OCI-LY7 (cell line): ENCODE data around the gene MYOM3. TPM values are rescaled to one million over a fixed set of nuclear protein-coding genes. Genes with fewer than 3 reads are reported as not detected.

ENCODE experiments used
- BruUV-seq: library from RNA; stranded (reverse); fragments of 400-500 nt; replicated peaks from 2 replicates; lab custom pipeline; 2021; lab: Mats Ljungman, UMichigan
- CTCF ChIA-PET: fragments of 300-600 bp; sonication (Branson Sonifier 250); formaldehyde crosslinking; loops from one replicate; lab custom pipeline; 2022; ENCODE audit warnings: antibody characterized with exemption; ENCODE audit not compliant: unreplicated experiment; lab: Charles Lee
- POLR2A ChIA-PET: fragments of 300-600 bp; sonication (Branson Sonifier 250); formaldehyde crosslinking; loops from one replicate; lab custom pipeline; 2022; ENCODE audit warnings: antibody characterized with exemption; lab: Charles Lee
- DNase-seq: peaks from one replicate; pipeline ENCODE4 v3.0.0-alpha.2; 2015; ENCODE audit warnings: low spot score
- H2AFZ ChIP-seq: fragments of 200-600 bp; sonication (generic), shearing (Covaris generic); 2 replicates; pipeline ENCODE4 v1.6.1; 2014; ENCODE audit warnings: mild to moderate bottlenecking, antibody characterized with exemption, low read length, moderate library complexity
- H3K27ac ChIP-seq: fragments of 200-600 bp; sonication (generic); 2 replicates; pipeline ENCODE4 v1.5.1; 2014; ENCODE audit warnings: mixed run types, low read depth, mild to moderate bottlenecking, moderate library complexity, low read length, inconsistent platforms; ENCODE audit not compliant: poor library complexity, severe bottlenecking
- H3K36me3 ChIP-seq: fragments of 200-600 bp; sonication (generic); 2 replicates; pipeline ENCODE4 v1.6.1; 2014; ENCODE audit warnings: mild to moderate bottlenecking, antibody characterized with exemption, low read length, moderate library complexity, mixed read lengths; ENCODE audit not compliant: insufficient read depth
- H3K4me1 ChIP-seq: fragments of 200-600 bp; sonication (generic); 2 replicates; pipeline ENCODE4 v1.5.1; 2014; ENCODE audit warnings: mild to moderate bottlenecking, low read length; ENCODE audit not compliant: insufficient read depth, poor library complexity, severe bottlenecking
- H3K4me2 ChIP-seq: fragments of 200-600 bp; sonication (generic); 2 replicates; pipeline ENCODE4 v1.6.1; 2014; ENCODE audit warnings: mild to moderate bottlenecking, low read length
- H3K4me3 ChIP-seq: fragments of 200-600 bp; sonication (generic); 2 replicates; pipeline ENCODE4 v1.5.1; 2014; ENCODE audit warnings: mild to moderate bottlenecking, low read depth, low read length; ENCODE audit not compliant: poor library complexity, severe bottlenecking
- H3K79me2 ChIP-seq: fragments of 200-600 bp; sonication (generic); 2 replicates; pipeline ENCODE4 v1.6.1; 2016; ENCODE audit warnings: low read depth, mild to moderate bottlenecking, low read length, moderate library complexity, mixed read lengths; ENCODE audit not compliant: insufficient read depth
- H3K9me2 ChIP-seq: fragments of 200-600 bp; sonication (generic); 2 replicates; pipeline ENCODE4 v1.6.1; 2016; ENCODE audit warnings: mild to moderate bottlenecking, low read length, mixed read lengths; ENCODE audit not compliant: insufficient read depth
- H3K9me3 ChIP-seq: fragments of 200-600 bp; sonication (generic); 2 replicates; pipeline ENCODE4 v1.6.1; 2014; ENCODE audit warnings: mild to moderate bottlenecking, mixed run types, low read length, mixed read lengths
- H4K20me1 ChIP-seq: fragments of 200-600 bp; sonication (generic); 2 replicates; pipeline ENCODE4 v1.6.1; 2014; ENCODE audit warnings: mild to moderate bottlenecking, antibody characterized with exemption, low read length, moderate library complexity, mixed read lengths; ENCODE audit not compliant: insufficient read depth
- CTCF ChIP-seq: fragments of 200-600 bp; sonication (generic); conservative IDR thresholded peaks from 2 replicates; pipeline ENCODE4 v1.5.1; 2014; ENCODE audit warnings: mild to moderate bottlenecking, antibody characterized with exemption, low read length, moderate library complexity, mixed read lengths
- EZH2phosphoT487 ChIP-seq: fragments of 200-600 bp; sonication (generic); IDR thresholded peaks from 2 replicates; pipeline ENCODE4 v1.6.1; 2018; ENCODE audit warnings: low read depth, borderline replicate concordance, mild to moderate bottlenecking, mixed run types, antibody characterized with exemption, low read length, moderate library complexity, mixed read lengths
- intact Hi-C: fragments of 100-400 bp; cut with micrococcal nuclease; formaldehyde crosslinking; loops from one replicate; pipeline ENCODE4 v1.10.0; 2022; ENCODE audit not compliant: unreplicated experiment
- total RNA-seq, 2 experiments: library from RNA; depleted of rRNA in 1 of 2; stranded (reverse); fragments of >200 nt in 1 of 2; shearing (Covaris generic) in 1 of 2; gene quantifications; 2 replicates each; pipeline ENCODE4 v1.2.3, GENCODE V29; 2014 to 2022

MYOM3 gene
- total RNA-seq, 2 experiments from 2014 or later: not detected

DNA sequence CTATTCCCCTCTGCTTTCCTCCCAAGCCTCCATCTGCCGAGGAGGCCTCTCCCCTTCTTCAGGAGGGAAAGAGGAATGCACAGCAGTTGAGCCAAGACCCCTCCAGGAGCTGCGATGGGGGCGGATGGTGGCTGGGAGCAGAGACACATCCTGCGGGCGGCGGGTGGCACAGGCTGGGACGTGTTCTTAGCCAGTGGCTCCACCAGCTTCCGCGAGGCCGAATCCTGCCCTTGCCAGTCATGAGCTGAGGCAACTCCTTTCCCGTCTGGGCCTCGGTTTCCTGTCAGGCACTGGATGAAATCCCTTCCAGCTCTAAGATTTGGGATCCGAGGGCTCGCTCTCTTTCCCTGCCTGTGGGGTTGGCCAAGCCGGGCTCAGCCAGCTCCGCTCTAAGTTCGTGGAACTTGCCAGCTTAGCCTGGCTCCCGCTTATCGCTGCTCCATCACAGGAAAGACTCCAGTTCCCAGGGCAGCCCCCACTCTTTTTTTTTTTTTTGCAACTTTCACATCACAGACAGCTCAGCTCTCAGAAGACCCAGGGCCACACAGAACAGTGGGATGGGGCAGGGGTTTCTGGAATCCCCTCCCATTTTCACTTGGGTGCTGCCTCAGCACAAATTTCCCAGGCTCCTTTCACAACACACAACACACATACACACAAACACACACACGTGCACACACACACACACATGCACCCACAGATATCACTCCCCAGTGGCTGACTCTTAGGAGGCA is 506 bp downstream of the MYOM3 start:
- intact Hi-C loops: no loop called here
- Histone ChIP-seq H3K79me2 (no peaks in the 10 kb centered on the region), H4K20me1 (no peaks in the 10 kb centered on the region), H3K4me2 (no peak overlapping the region), H3K9me2 (no peaks in the 10 kb centered on the region), H2AFZ (no peak overlapping the region), H3K9me3 (no peaks in the 10 kb centered on the region), H3K4me3 (no peak overlapping the region), H3K36me3 (no peaks in the 10 kb centered on the region), H3K27ac (no peak overlapping the region), H3K4me1 (no peaks in the 10 kb centered on the region)
- POLR2A ChIA-PET: interaction anchor here (0.6 kb wide), 1 partner anchor 159 kb away, joined by 3 read pairs; no protein-coding TSS in a partner anchor
- no TSS peak for BruUV-seq
- no peak for DNase-seq
- CTCF ChIA-PET: no interaction called here
- TF ChIP-seq CTCF: no peak
- no peak for TF ChIP-seq EZH2phosphoT487

DNA sequence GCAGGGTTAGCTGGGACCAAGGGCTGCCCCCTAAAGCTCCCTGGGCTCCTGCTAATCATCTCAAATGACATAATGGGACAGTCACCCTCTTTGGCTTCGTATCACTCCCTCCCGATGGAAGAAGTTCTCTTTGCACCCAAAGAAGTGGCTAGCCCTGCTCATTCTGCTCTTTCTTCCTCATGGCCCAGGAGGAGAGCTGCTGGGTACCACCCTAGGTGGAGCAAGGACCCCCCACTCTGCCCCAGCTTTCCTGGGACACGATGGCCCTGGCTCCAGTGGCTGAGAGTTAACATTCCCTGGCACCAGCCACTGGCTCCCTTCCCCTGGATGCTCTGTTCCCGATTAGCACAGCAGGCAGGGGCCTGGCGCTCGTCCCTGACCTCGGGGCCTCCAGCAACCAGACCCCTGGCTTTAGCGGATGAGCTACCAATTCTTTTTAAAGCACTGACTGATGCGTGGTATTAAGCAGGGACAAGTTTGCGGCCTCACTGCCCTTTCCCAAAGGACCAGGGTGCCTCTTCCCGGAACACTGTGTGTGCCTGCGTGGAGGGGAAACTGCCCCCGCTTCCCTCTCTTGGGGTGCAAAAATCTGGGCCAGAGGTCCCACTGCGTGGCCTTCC is 1.2 kb downstream of the MYOM3 start:
- Histone ChIP-seq H4K20me1 (no peaks in the 10 kb centered on the region), H3K9me2 (no peaks in the 10 kb centered on the region), H3K27ac (no peak overlapping the region), H3K4me3 (no peak overlapping the region), H3K79me2 (no peaks in the 10 kb centered on the region), H2AFZ (no peak overlapping the region), H3K36me3 (no peaks in the 10 kb centered on the region), H3K4me1 (no peaks in the 10 kb centered on the region), H3K4me2 (no peak overlapping the region), H3K9me3 (no peaks in the 10 kb centered on the region)
- intact Hi-C loops: no loop called here
- TF ChIP-seq CTCF (no peak), EZH2phosphoT487 (no peak)
- DNase-seq: no peak
- BruUV-seq: no TSS peak
- ChIA-PET POLR2A (interaction anchor here (0.6 kb wide), 1 partner anchor 158 kb away, joined by 3 read pairs; no protein-coding TSS in a partner anchor), CTCF (no interaction called here)
